CD4-positive, alpha-beta T cell treated with Interleukin-15 for 4 hours (primary cell): ENCODE results near the gene ACOT8.
"Not testable (repeated sequence)": the region's sequence is repeated elsewhere in the genome, so short reads cannot be mapped to it uniquely, and the experiment has no call there.

Source experiments
- DNase-seq: peaks from one replicate; pipeline ENCODE4 v3.0.0-alpha.2; 2020; ENCODE audit warnings: low spot score

Gene ACOT8

DNA sequence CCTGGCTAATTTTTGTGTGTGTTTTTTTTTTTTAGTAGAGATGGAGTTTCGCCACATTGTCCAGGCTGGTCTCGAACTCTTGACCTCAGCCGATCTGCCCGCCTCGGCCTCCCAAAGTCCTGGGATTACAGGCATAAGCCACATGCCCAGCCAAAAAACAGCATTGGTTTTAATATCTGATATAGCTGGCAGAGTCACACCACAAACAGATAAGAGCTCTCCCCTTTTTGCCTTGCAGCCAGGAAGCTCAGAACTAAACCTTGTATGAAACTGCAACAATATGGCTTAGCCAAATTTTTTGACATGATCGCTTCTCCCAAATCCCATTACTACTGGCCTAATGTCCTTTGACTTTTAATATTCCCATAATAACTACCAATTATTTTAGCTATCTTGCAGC lies 4.9 kb downstream of the ACOT8 start:
- DNase-seq = no peak

DNA sequence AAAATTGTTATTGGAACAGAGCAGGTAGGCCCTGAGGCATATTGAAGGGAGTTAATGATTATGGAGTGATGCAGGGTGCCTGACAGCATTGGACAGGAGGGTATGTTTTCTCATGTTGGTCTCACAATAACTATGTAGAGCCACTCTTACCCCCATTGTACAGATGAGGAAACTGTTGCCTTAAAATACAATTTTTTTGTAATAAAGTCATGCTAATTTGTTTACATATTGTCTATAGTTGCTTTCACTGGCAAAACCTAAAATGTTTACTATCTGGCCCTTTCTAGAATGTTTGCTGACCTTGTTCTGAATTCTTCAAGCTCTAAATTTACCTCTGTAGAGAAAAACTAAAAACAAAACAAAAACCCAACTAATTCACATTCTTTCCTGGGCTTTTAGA lies 5.7 kb downstream of the ACOT8 start:
- no peak for DNase-seq

DNA sequence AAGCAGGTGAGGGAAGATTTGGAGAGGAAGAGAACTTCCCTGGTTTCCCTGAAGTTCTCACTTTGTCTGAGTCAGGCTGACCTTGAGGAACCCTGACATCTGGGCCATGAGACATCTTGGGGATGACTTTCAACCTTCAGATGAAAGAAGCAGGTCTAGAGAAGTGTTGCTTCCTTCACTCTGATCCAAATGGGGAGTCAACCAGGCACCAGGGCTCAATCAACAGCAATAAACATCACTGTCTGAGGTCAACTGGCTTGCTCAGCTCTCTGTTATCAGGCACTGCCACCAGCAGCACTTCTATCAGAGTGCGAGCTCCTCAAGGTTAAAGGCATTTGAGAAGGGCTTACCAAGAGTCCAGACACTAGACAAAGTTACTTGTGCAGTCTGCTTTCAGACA lies 6.3 kb downstream of the ACOT8 start:
- DNase-seq = no peak

DNA sequence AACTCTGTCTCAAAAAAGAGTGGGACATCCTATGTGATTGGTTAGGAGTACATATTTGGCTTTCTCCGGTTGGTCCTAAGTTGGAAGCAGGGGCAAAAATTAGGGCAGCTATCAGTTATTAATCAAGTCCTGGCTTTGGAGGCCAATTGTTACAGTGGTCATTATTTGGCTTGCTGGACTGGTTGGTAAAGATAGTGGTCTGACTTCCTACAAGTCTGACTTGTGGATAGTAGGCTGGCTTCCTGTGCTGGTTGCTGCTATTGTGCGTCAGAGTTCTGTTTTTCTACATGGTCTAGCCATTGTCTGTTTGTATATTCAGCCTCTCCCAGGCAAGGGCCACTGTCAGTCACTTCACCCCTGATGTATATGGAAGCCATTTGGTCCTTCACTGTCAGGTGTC lies 7.0 kb downstream of the ACOT8 start:
- no peak for DNase-seq

DNA sequence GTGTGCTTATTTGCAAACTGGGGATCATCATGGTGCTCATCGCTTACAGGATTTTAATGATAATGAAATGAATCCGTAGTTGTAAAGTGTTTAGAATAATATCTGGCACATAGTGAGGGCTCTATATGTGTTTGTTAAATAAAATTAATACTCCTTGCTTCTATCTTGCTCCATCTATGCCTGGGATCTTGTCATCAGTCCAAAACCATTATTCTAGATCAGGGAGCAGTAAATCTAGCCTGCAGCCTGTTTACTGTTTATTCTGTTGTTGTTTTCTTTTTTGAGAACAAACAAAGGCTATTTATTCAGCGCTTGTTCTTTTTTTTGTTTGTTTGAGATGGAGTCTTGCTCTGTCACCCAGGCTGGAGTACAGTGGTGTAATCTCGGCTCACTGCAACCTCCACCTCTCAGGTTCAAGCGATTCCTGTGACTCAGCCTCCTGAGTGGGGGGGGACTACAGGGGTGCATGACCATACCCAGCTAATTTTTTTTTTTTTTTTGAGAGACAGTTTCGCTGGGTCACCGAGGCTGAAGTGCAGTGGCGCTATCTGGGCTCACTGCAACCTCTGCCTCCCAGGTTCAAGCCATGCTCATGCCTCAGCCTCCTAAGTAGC lies 8.1 kb downstream of the ACOT8 start:
- no peak for DNase-seq

DNA sequence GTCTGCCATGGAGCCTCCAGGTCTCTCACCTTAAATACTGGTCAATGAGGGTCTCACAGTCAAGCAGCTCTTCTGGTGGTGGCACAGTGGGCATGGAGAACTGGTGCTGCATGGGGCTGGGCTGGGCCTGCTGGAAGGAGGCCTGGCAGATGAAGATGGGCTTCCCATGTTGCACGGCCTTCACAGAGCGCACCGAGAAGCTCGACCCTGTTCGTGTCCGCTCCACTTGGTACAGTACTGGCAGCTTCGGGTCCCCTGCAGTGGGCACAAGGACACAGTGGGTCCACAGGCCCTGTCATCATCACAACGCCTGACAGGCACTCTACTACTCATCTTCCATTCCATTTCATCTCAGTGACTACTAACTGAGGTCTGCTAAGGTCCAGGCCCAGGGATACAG lies 8.8 kb downstream of the ACOT8 start:
- DNase-seq = no peak

DNA sequence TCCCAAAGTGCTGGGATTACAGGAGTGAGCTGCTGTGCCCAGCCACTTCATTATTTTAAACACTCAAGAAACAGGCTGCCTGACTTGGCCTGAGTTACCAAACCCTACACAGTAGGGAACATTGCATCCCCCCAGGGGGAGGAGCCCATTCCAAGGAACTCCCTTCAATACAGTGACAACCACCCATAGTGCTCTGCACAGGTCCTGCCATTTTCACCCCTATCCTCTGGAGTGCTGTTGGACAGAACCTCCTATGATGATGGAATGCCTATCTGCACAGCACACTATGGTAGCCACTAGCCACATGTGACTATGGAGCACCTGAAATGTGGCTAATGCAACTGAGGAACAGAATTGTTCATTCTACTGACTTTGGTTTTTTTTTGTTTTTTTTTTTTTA lies 11.7 kb downstream of the ACOT8 start:
- no peak for DNase-seq

DNA sequence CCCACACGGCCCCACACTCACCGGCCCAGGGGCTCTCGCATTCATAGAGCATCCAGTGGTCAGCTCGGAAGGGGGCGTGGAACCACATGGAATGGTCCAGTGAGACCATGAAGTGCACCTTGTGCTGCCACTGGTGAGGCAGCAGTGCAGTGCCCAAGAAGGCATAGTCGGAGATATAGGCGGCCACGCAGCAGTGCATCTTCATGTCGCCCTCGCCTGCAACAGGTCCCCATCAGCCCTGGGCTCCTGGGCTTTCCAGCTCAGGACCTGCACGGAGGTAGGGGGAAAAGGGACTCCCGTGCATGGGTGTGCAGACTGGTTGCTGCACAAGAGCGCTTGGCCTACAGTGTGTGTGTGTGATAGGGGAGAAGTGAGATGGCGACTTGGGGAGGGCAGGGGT lies 13.7 kb downstream of the ACOT8 start:
- DNase-seq = no peak

DNA sequence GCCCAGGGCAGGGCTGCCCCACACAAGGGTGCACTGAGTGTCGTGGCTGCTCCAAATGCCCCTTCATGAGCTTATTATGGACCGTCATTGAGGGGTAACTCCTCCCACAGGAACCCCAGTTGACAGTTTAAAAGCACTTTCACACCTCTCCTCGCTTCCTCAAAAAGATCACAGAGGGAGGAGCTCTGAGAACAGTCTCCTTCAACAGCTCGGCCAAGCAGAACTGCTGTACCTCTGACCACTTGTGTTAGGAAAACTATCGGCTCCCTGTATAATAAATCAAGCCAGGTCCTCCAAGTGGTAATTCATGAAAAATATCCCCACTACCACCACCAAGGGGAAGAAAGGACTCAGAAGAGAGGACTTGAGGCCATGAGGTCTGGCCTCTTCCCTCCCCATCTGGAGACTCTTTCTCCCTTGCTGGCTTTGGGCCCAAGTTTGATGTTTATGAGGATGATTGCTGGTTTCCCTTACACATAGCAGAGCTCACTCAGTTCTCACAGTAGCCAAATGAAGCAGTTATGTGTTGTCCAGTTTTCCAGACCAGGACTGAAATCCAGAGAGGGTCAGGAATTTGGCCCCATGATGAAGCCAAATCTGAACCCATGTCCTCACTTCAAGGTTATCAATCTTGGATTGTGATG lies 14.9 kb downstream of the ACOT8 start:
- DNase-seq = no peak

DNA sequence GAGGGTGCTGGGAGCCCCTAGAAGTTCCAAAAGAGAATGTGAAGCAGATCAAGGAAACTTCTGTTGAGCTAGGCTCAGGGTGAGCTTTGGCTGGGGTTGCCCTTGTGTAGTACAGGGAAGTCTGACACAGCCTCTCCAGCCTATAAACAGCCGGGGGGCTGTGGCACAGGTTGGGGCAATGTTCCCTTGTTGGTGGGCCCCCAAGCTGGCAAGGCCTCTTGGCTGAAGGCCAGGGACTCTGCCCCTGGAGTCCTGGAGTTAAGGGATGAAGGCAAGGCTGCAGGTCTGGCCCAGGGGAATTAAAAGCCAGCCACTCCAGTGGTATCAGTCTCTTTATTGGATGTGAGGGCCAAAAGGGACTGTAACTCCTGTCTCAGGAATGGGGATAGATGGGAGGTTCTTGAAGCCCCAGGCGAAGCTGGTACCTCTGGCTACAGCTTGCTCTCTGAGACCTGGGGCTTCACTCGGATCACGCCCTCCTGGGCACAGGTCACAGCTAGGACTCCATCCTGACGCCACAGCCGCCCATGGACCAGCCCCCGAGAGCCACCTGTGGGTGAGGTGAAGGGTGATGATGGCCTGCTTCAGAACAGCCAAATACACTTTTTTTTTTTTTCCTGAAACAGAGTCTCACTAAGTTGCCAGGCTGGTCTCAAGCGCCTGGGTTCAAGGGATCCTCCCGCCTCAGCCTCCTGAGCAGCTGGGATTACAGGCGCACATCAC lies 15.6 kb downstream of the ACOT8 start:
- no peak for DNase-seq

DNA sequence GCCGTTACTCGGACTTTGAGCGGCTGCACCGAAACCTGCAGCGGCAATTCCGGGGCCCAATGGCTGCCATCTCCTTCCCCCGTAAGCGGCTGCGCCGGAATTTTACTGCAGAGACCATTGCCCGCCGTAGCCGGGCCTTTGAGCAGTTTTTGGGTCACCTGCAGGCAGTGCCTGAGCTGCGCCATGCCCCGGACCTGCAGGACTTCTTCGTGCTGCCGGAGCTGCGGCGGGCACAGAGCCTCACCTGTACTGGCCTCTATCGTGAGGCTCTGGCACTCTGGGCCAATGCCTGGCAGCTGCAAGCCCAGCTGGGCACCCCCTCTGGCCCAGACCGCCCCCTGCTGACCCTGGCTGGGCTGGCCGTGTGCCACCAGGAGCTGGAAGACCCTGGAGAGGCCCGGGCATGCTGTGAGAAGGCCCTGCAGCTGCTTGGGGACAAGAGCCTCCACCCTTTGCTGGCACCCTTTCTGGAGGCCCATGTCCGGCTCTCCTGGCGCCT lies 16.4 kb downstream of the ACOT8 start:
- no peak for DNase-seq

DNA sequence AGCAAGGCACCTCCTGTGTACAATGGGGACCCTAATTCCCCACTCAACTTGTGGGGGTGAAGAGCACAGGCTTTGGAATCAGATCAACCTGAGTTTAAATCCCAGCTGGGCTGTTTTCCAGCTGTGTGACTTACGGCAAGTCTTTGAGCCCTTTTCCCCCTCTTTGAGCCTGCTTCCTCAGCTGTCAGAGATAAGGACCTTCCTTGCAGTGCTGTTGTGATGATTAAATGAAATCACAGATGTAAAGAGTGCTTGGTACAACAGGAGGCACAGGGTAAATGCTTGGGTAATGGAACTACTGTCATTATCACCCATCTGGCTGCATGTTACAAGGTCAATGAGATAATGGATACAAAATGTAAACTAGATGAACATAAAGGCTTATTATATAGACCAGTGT lies 20.4 kb downstream of the ACOT8 start:
- no peak for DNase-seq

DNA sequence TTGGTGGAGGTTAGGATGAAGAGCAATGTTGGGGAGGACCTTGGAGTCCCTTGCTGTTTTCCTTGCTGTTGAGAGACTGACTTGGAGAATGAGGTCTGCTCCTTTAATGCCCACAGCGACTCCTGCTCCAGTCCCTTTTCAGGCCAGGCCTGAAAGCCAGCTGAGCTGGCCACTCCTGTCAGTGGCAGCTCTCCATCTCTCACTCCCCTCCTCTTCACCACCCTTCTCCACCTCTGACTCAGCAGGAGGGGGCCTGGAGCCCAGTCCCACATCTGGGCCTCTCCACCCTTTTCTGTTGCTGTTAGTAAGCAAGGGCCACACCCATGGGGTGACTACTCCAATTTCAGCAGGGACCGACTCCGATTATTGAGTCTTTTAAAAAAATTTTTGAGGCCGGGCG lies 21.4 kb downstream of the ACOT8 start:
- DNase-seq = no peak

DNA sequence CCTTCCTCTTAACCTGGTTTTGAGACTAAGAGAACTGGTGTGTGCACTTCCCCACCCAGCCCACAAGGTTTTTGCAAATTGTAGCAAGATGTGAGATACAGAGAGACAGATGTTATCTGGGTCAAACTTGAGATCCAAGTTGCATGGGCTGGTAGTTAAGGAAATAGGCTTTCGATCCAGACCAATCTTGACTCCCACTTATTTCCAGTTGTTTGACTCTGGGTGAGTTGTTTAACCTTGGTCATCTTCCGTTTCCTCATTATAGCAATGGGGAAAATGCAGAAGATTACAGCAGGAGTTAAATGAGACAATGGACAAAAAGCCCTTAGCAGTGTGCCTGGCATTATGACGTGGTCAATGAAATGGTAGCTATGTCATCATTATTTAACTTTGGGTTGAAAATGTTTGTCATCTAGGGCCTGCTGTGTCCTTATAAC lies 21.8 kb downstream of the ACOT8 start:
- no peak for DNase-seq

DNA sequence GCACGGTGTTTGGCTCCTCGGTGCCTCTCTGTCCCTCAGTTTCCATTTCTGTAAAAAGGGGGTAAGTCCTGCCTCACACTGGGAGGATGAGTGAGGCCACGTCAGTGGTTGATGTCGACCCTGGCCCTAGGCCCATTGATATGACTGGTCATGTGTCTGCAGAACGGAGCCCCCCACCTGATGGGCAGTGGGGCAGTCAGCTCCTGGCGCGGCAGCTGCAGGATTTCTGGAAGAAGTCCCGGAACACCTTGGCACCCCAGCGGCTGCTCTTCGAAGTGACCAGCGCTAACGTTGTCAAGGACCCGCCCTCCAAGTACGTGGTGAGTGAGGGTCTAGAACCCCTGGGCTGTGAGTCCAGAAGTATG lies 22.4 kb downstream of the ACOT8 start:
- no peak for DNase-seq

DNA sequence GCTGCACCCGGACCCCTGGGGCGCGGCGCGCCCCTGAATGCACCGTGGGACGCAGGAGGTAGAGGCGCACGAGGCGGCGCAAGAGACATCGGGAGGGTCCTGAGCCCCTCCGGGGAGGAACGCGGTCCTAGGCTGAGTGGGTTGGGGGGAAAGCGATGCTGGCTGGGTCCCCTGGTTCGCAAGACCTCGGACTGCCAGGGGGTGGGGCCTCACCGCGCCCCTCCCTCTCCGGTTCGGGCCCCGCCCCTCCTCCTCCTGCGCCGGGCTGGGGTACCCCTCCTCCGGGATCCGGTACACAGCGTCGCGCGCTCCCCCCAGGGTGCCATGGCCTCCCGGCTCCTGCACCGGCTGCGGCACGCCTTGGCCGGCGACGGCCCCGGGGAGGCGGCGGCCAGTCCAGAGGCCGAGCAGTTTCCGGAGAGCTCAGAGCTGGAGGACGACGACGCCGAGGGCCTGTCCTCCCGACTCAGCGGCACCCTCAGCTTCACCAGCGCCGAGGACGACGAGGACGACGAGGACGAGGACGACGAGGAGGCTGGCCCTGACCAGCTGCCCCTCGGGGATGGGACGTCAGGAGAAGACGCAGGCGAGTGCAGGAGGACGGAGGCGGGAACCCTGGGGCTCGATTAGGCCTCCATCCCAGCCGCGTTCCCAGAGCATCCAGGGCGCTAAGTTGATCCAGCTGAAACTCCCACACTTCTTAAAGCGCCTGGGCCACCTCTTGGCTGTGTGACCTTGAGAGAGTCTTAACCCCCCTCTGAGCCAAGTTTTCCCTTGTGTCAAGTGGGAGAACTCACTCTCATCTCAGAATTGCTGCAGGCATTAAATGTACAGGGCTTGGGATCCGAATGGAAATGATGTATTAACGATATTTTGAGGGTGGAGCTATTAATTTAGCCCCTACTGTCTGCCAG lies 23.1 kb downstream of the ACOT8 start:
- peak; percentile 24 for DNase-seq

DNA sequence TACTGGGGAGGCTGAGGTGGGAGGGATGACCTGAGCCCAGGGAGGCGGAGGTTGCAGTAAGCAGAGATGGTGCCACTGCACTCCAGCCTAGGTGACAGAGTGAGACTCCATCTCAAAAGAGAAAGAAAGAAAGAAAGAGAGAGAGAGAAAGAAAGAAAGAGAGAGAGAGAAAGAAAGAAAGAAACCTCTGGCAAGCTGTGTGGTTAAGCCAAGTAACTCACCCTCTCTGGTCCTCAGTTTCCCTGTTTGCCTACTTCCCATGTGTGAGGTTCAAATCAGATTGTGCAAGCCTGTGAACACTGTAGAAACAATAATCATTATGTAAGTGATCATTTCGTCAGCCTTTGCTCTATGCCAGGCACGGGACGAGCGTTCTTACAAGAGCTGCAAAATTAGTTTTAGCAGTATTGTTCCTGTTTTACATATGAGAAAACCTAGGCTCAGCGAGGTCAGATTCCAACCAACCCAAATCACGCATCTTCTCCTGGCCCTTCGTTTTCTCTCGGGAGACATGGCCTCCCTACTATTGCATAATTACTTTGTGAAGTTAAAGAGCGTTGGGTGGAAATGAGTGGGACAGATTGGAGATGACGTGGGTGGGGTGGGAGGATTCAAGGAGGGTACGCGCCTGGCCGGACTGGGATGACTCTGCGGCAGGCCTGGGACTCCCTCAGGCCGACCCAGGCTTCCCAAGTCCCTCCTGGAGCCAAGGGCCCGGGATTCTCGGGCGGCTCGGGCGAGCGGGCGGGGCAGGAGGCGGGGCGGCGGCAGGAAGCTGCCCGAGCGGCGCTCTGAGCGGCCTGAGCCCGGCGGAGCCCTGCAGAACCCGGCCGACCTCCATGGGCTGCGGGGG lies 23.9 kb downstream of the ACOT8 start, which contains the start of gene SNX21:
TSS of gene SNX21 (plus strand) at position 770 of the 853 bp plus-strand sequence. CDS start 121 bp downstream, outside the sequence.
- DNase-seq = no peak

DNA sequence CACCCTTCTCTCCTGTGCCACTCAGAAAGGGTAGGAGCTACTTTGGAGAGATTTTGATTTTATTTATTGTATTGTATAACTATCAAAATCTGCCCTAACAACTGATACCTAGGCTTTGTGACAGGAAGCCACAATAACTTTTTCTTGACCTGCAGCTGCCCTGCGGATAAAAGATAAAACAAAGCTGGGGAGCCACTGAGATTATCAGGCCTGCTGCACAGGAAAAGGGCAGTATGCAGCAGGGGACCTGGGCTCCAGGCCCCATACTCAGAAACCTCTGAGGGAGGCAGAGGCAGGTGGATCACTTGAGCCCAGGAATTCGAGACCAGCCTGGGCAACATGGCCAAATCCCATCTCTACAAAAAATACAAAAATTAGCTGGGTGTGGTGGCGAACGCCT lies 24.6 kb downstream of the ACOT8 start:
- no peak for DNase-seq

DNA sequence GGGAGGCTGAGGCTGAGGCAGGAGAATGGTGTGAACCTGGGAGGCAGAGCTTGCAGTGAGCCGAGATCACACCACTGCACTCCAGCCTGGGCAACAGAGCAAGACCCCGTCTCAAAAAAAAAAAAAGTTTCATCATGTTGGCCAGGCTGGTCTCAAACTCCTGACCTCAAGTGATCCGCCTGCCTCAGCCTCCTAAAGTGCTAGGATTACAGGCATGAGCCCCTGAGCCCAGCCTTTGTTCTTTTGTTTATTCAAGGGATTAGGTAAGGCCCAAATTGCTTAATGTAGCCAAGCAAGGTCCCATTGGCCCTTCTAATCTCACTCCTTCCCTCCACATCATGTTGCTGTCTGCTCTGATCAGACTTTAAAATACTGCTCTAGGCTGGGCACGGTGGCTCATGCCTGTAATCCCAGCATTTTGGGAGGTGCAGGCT lies 27.5 kb downstream of the ACOT8 start:
- not testable (repeated sequence) for DNase-seq

DNA sequence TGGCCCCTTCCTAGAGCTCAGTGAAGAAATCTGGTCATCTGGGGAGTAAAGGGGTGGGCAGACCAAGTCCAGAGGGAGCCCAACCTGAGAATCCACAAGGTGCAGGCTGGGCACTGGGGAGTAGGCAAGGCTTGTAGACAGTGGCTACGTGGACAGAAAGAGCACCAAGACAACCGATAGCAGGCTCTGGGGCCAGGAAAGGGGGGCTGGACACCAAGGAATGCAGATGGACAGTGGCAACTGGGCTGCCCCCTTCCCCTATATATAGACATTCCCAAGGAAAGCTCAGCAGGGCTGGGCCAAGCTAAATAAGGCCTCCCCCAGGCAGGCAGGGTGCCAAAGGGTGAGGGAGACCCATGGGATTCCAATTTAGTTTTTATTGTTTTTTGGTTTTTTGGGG lies 28.6 kb downstream of the ACOT8 start:
- no peak for DNase-seq

DNA sequence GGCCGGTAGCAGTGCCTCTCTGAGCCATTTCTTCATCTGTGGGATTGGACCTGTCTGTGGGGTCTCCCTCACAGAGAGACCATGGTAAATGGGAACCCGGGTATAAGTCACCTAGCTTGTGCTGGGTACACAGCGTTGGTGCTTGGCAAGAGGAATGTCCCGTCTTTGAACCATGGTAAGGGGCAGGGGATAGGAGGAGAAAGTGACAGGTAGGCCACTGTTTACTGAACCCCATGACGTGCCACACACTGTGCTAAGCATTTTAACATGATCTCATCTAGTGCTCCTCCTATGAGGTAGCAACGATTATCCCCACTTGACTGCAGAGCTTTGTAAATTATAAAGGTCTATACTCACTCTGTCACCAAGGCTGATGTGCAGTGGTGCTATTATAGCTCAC lies 29.5 kb downstream of the ACOT8 start:
- no peak for DNase-seq
